Upper lobe of left lung (tissue), 6 donors: ENCODE results near the gene ST6GALNAC6. TPM values are rescaled to one million over a fixed set of nuclear protein-coding genes. Genes with fewer than 3 reads are reported as not detected.
A peak's percentile ranks its signal among the peaks of the same experiment; 100 is the strongest.

Experiments
- ATAC-seq, 2 donors: fragments of 200-7000 bp; cut with Tn5 transposase; one replicate each; pipeline ENCODE4 v1.9.1; 2022; ENCODE audit warnings: mild to moderate bottlenecking in 2 of 2, moderate library complexity in 2 of 2; ENCODE audit not compliant: low FRiP score in 2 of 2
- DNase-seq, 2 donors: peaks; one replicate each; pipeline ENCODE4 v3.0.0-alpha.2; 2019 to 2020
- H3K27ac ChIP-seq, 4 donors: fragments of 200-600 bp; sonication (generic); one replicate each; pipeline ENCODE4 v1.5.1; 2016 to 2019
- H3K27me3 ChIP-seq, 4 donors: fragments of 200-600 bp; sonication (generic); one replicate each; pipeline ENCODE4 v1.5.1; 2017 to 2019
- H3K36me3 ChIP-seq, 4 donors: fragments of 200-600 bp; sonication (generic); one replicate each; pipeline ENCODE4 v1.5.1; 2016 to 2019
- H3K4me1 ChIP-seq, 4 donors: fragments of 200-600 bp; sonication (generic); one replicate each; pipeline ENCODE4 v1.5.1; 2018 to 2019
- H3K4me3 ChIP-seq, 4 donors: fragments of 200-600 bp; sonication (generic); one replicate each; pipeline ENCODE4 v1.5.1; 2017 to 2019; ENCODE audit warnings: mild to moderate bottlenecking in 2 of 4, moderate library complexity in 1 of 4
- H3K9me3 ChIP-seq, 4 donors: fragments of 200-600 bp; sonication (generic); one replicate each; pipeline ENCODE4 v1.5.1; 2018 to 2019
- EP300 ChIP-seq, 4 donors: sonication (generic); formaldehyde crosslinking; IDR thresholded peaks; one replicate each; pipeline ENCODE4 v1.5.1; 2017; ENCODE audit warnings: antibody characterized with exemption in 4 of 4, control low read depth in 2 of 4
- WGBS, 2 donors: methylation state at CpG; one replicate each; pipeline ENCODE4 v1.1.5; 2017 to 2018; 5-methylcytosine and 5-hydroxymethylcytosine counted together
- small RNA-seq, 4 donors: library from RNA; depleted of rRNA; stranded (forward); fragments of <200 nt; gene quantifications; one replicate each; pipeline ENCODE3, GENCODE V24; 2016
- total RNA-seq, 6 donors: library from RNA; depleted of rRNA in 4 of 6; stranded (reverse); fragments of >200 nt in 4 of 6; gene quantifications; one replicate each; pipeline versions ENCODE4 v1.1.0 to v1.2.1, GENCODE V29; 2016 to 2021
- TF ChIP-seq, protein P1 (sequence below), 6 experiments: fragments of 450-650 bp in 4 of 6; fragments of 200-600 bp in 2 of 6; sonication (generic) in 2 of 6; IDR thresholded peaks; one replicate each; pipeline ENCODE4 v1.5.1; 2016 to 2019; ENCODE audit warnings: antibody characterized with exemption in 6 of 6
- donor health status: DM: no; HTN: no; CAD: no; lungs with moderate emphysema.
- donor health status: DM: no; HTN: yes; CAD: no; lungs with severe emphysema.

The ST6GALNAC6 gene
- total RNA-seq, 6 donors from 2014 or later, result 67.3 to 117 (median 85.2) TPM

DNA sequence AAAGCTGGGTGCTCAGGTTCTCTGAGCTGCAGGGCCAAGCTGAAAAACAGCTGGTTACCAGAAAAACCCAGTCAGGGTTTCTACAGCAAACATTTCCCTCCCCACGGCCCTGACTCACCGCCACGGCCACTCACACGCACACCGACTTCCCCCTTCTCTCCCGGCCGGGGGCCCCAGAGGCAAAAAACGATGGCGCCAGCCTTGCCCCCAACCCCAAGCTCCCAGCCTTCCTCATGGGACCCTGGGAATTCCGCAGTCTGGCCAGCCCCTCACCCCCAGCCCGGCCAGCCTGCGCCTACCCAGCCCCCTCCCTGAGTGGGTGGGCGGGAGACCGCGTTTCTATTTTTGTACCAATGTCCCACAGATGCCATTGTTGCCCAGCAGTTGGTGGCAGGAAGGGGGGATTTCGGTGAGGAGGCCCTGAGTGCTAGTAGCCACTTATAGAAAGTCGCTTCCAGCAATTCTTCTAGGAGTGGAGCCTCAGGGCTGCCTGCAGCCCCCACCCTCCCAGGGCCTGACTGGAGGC lies 63.3 kb downstream of the ST6GALNAC6 start:
- peak; percentile 21 to 59 for ATAC-seq
- peaks cover 0 to 20% (median 2%) of the 10 kb centered on the region in 4 donors for H3K36me3 ChIP-seq

More for the DNA sequence above, 63.3 kb downstream of the ST6GALNAC6 start:
- Histone ChIP-seq H3K27ac (peak overlapping the region; percentile 87 to 96 (median 90)), H3K9me3 (no peaks in the 10 kb centered on the region), H3K4me1 (peaks cover 80 to 85% (median 83%) of the 10 kb centered on the region in 4 donors), H3K4me3 (peak overlapping the region in 1 of 4 donors; percentile 15), H3K27me3 (no peaks in the 10 kb centered on the region)
- WGBS, 2 donors, result 20 to 31% methylated on average over 1 to 17 of the region's 17 CpGs
- peak; percentile 53 to 86 for DNase-seq
- TF ChIP-seq EP300 (IDR thresholded peaks at IDR 0.05), result peak in 1 of 4 donors; percentile 27
- TF ChIP-seq, protein P1, sequence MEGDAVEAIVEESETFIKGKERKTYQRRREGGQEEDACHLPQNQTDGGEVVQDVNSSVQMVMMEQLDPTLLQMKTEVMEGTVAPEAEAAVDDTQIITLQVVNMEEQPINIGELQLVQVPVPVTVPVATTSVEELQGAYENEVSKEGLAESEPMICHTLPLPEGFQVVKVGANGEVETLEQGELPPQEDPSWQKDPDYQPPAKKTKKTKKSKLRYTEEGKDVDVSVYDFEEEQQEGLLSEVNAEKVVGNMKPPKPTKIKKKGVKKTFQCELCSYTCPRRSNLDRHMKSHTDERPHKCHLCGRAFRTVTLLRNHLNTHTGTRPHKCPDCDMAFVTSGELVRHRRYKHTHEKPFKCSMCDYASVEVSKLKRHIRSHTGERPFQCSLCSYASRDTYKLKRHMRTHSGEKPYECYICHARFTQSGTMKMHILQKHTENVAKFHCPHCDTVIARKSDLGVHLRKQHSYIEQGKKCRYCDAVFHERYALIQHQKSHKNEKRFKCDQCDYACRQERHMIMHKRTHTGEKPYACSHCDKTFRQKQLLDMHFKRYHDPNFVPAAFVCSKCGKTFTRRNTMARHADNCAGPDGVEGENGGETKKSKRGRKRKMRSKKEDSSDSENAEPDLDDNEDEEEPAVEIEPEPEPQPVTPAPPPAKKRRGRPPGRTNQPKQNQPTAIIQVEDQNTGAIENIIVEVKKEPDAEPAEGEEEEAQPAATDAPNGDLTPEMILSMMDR (IDR thresholded peaks at IDR 0.05), result no peak

Small RNA genes within 50 kb of the gene (small RNA-seq; reads per million reads assigned to genes)
- 0 to 0.07 (median 0) reads per million in 4 donors for gene MIR4672
- gene RNA5SP296, result 0 reads per million in 4 donors

Other genes starting within 250 kb of the ST6GALNAC6 start
- gene CFAP157, start 192.6 kb downstream of the ST6GALNAC6 start, total RNA-seq, result 100 to 1,000 TPM in 1 of 6 donors, 10 to 100 TPM in 4, under 1 TPM in 1; 0.77 to 125 (median 37.0) TPM
- gene PTRH1, start 183.9 kb downstream of the ST6GALNAC6 start, total RNA-seq, result 10 to 100 TPM in 5 of 6 donors, 1 to 10 TPM in 1; 7.4 to 33.5 (median 18.7) TPM
- gene TTC16, start 183.5 kb downstream of the ST6GALNAC6 start, total RNA-seq, result 1 to 10 TPM in 5 of 6 donors, under 1 TPM in 1; 0.29 to 9.4 (median 3.1) TPM
- 10 to 100 TPM; 11.4 to 27.2 (median 21.0) TPM for gene TOR2A, start 164.3 kb downstream of the ST6GALNAC6 start, total RNA-seq
- 10 to 100 TPM; 17.5 to 90.4 (median 37.5) TPM for gene SH2D3C, start 120.9 kb downstream of the ST6GALNAC6 start, total RNA-seq
- gene CDK9, start 113.6 kb downstream of the ST6GALNAC6 start, total RNA-seq, result 100 to 1,000 TPM in 3 of 6 donors, 10 to 100 TPM in 3; 69.8 to 168 (median 106) TPM
- gene FPGS, start 96.7 kb downstream of the ST6GALNAC6 start, total RNA-seq, result 100 to 1,000 TPM in 2 of 6 donors, 10 to 100 TPM in 4; 85.1 to 337 (median 95.5) TPM
- 100 to 1,000 TPM in 4 of 6 donors, 10 to 100 TPM in 2; 45.7 to 378 (median 178) TPM for gene ENG, start 44.9 kb downstream of the ST6GALNAC6 start, total RNA-seq
- 100 to 1,000 TPM; 106 to 239 (median 161) TPM for gene AK1, start 21.9 kb downstream of the ST6GALNAC6 start, total RNA-seq
- 100 to 1,000 TPM in 1 of 6 donors, 10 to 100 TPM in 5; 41.3 to 105 (median 56.2) TPM for gene ST6GALNAC4, start 17.4 kb upstream of the ST6GALNAC6 start, total RNA-seq
- gene PIP5KL1, start 31.2 kb upstream of the ST6GALNAC6 start, total RNA-seq, result 10 to 100 TPM in 3 of 6 donors, 1 to 10 TPM in 3; 4.1 to 38.8 (median 10.0) TPM
- gene DPM2, start 38.3 kb upstream of the ST6GALNAC6 start, total RNA-seq, result 10 to 100 TPM; 20.1 to 40.7 (median 25.6) TPM
- 10 to 100 TPM; 17.8 to 60.7 (median 48.0) TPM for gene EEIG1, start 81.4 kb upstream of the ST6GALNAC6 start, total RNA-seq
- 10 to 100 TPM in 5 of 6 donors, 1 to 10 TPM in 1; 8.0 to 37.7 (median 13.0) TPM for gene NAIF1, start 167.7 kb upstream of the ST6GALNAC6 start, total RNA-seq
- gene SLC25A25, start 168.6 kb upstream of the ST6GALNAC6 start, total RNA-seq, result 10 to 100 TPM; 23.6 to 40.2 (median 33.7) TPM
- gene PTGES2, start 228.1 kb upstream of the ST6GALNAC6 start, total RNA-seq, result 100 to 1,000 TPM in 1 of 6 donors, 10 to 100 TPM in 5; 45.9 to 116 (median 61.1) TPM
- gene LCN2, start 249.8 kb upstream of the ST6GALNAC6 start, total RNA-seq, result 100 to 1,000 TPM in 2 of 6 donors, 10 to 100 TPM in 3, 1 to 10 TPM in 1; 9.0 to 193 (median 38.2) TPM